ENCODE measurements around the gene PYDC1. TPM values are rescaled to one million over a fixed set of nuclear protein-coding genes. Genes with fewer than 3 reads are reported as not detected.

The PYDC1 gene
- total and polyA plus RNA-seq, 2 of the 13 experiments (the other 11 are each of a cell fraction or from before 2014, with no cell fraction given), result not detected

GRCh38 chr16:31184888-31185287 is 32.0 kb downstream of the PYDC1 start (continued):
- peak; percentile 99 for TF ChIP-seq AGO2 (optimal IDR thresholded peaks at IDR 0.05; ENCODE audit: low read depth, low read length)
- TF ChIP-seq ZNF790 (CRISPR knock-in tag; IDR thresholded peaks at IDR 0.05; ENCODE audit: borderline replicate concordance), result no peak
- TF ChIP-seq RBFOX2 (IDR thresholded peaks at IDR 0.05; ENCODE audit: low read depth, low read length), result peak; percentile 74
- no peak for TF ChIP-seq JUN (CRISPR knock-in tag; IDR thresholded peaks at IDR 0.05)
- 0 out of 2 replicates have a peak, but pooled peaks have one; percentile 30 for TF ChIP-seq FOXO4 (CRISPR knock-in tag; conservative IDR thresholded peaks at IDR 0.05)
- peak; percentile 49 for TF ChIP-seq RBM22 (optimal IDR thresholded peaks at IDR 0.05; ENCODE audit: low read length)

- Histone ChIP-seq H3K9ac (ENCODE audit: insufficient read depth, low read depth, low read length) (no peak overlapping the region), H3K9me3 (ENCODE audit: low read length) (no peaks in the 10 kb centered on the region), H3K36me3 (replicated peaks in 1 of 2; ENCODE audit: control insufficient read depth in 1 of 2, insufficient read depth in 2 of 2, low read length in 2 of 2) (peaks cover 39 to 69% of the 10 kb centered on the region in 2 experiments), H3K4me1 (ENCODE audit: insufficient read depth, low read length) (peaks cover 51% of the 10 kb centered on the region), H3K79me2 (ENCODE audit: insufficient read depth, low read length) (peaks cover 71% of the 10 kb centered on the region), H2AFZ (ENCODE audit: low read length) (no peak overlapping the region), H3K27me3 (ENCODE audit: control insufficient read depth in 1 of 2, insufficient read depth in 2 of 2, low read length in 2 of 2) (no peaks in the 10 kb centered on the region; a peak in 1 of 5 replicates), H3K27ac (ENCODE audit: extremely low read length, insufficient read depth, low read length) (peak overlapping the region; percentile 7), H4K20me1 (ENCODE audit: insufficient read depth, low read length) (peaks cover 81% of the 10 kb centered on the region), H3K4me3 (replicated peaks in 1 of 3; ENCODE audit: insufficient read depth in 1 of 3, low read depth in 2 of 3, low read length in 3 of 3) (peak overlapping the region in 2 of 3 experiments; percentile 90 to 93; a peak in 2 of 6 replicates), H3K4me2 (ENCODE audit: low read depth, low read length) (peak overlapping the region; percentile 90)
- FAIRE-seq (no peak), ATAC-seq (no peak), DNase-seq (ENCODE audit: low spot score) (no peak)
- in situ Hi-C loops (cut with HindIII; ENCODE audit: extremely low pct_ligation_motif_present, low pct_unique_long_range_greater_than_20kb), result no loop called here
- no TSS peak for BruUV-seq (replicated peaks)
- intact Hi-C loops (cut with micrococcal nuclease; ENCODE audit: unreplicated experiment), result no loop called here
- WGBS (ENCODE audit: low lambda C conversion rate), result 92% methylated on average over 10 of the region's 10 CpGs
- ChIA-PET POLR2A (interaction anchor here (0.5 to 1.6 kb wide), 8 partner anchors 8 to 43 kb away, joined by 3 to 7 read pairs (median 4); no protein-coding TSS in a partner anchor), CTCF (ENCODE audit: low intra/inter-chr PET ratio, low total read pairs) (no interaction called here)
- no peak for TF ChIP-seq ZBTB7B (CRISPR knock-in tag; IDR thresholded peaks at IDR 0.05)
- no peak for TF ChIP-seq HNF1B (CRISPR knock-in tag; IDR thresholded peaks at IDR 0.05)
- TF ChIP-seq MLLT10 (CRISPR knock-in tag; IDR thresholded peaks at IDR 0.05), result no peak
- TF ChIP-seq ZNF800 (CRISPR knock-in tag; IDR thresholded peaks at IDR 0.05), result no peak
- 0 out of 2 replicates have a peak, but pooled peaks have one; percentile 35 for TF ChIP-seq ZNF777 (CRISPR knock-in tag; IDR thresholded peaks at IDR 0.05)
- TF ChIP-seq RBFOX2 (IDR thresholded peaks at IDR 0.05; ENCODE audit: low read depth, low read length), result peak; percentile 57
- no peak for TF ChIP-seq RARA (CRISPR knock-in tag; IDR thresholded peaks at IDR 0.05)
- TF ChIP-seq ZNF772 (CRISPR knock-in tag; IDR thresholded peaks at IDR 0.05), result no peak
- 0 out of 2 replicates have a peak, but pooled peaks have one; percentile 12 for TF ChIP-seq SALL1 (CRISPR knock-in tag; IDR thresholded peaks at IDR 0.05)
Observed at GRCh38 chr16:31183432-31184428, 33.2 kb downstream of the PYDC1 start.

Data from HepG2 (cell line).